ENCODE data around the gene PSORS1C1. TPM values are rescaled to one million over a fixed set of nuclear protein-coding genes. Genes with fewer than 3 reads are reported as not detected.

Gene PSORS1C1
- total RNA-seq, 3 donors from 2014 or later, result 2.4 to 11.1 (median 4.6) TPM

DNA sequence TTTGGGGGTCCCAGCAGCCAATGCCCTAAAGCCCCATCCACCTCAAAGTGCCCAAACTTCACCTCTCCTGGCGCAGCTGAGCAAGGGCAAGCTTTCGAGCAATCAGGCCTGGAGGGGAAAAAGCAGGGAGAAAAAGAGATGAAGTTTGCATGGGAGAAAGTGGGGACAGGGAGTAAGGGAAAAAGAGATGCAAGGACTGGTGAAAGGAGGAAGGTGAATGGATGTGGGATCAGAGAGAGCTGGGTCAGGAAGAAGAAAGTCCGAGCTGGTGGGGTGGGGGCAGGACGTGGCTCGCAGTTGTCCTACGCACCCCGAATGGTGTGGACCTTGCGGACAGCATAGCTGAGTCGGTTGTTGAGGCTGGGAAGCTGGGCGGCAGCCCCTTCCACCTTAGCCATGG lies 30.8 kb downstream of the PSORS1C1 start:
- intact Hi-C loops (cut with DNase I, micrococcal nuclease), result no loop called here
- Histone ChIP-seq H3K4me3 (no peak overlapping the region), H3K9me3 (no peaks in the 10 kb centered on the region), H3K36me3 (ENCODE audit: low read depth) (no peaks in the 10 kb centered on the region), H3K4me1 (ENCODE audit: low read depth) (peaks cover 23% of the 10 kb centered on the region)
- ATAC-seq, result no peak
- no peak for DNase-seq
- no peak for TF ChIP-seq CTCF (IDR thresholded peaks at IDR 0.05)

- Histone ChIP-seq H3K36me3 (ENCODE audit: low read depth) (no peaks in the 10 kb centered on the region), H3K4me3 (no peak overlapping the region), H3K9me3 (no peaks in the 10 kb centered on the region), H3K4me1 (ENCODE audit: low read depth) (peaks cover 7% of the 10 kb centered on the region)
- no peak for DNase-seq
- no peak for ATAC-seq
- intact Hi-C loops (cut with DNase I, micrococcal nuclease), result no loop called here
- TF ChIP-seq CTCF (IDR thresholded peaks at IDR 0.05), result no peak
These were observed 35.3 kb downstream of the PSORS1C1 start for GRCh38 chr6:31149827-31150447.

DNA sequence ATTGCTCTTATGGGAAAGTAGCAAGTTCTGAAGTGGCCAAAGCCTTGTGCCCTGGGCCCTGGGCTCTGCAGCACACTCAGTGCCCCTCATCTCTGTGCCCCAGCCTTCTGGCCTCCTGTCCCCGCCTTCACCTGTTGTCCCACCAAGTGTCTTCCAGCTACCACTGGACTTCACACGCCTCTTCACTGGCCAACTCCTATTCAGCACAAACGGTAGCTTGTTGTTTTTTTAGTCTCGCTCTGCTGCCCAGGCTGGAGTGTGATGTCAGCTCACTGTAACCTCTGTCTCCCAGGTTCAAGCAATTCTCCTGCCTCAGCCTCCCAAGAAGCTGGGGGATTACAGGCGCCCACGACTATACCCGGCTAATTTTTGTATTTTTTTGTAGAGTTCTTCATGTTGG lies 38.2 kb downstream of the PSORS1C1 start:
- no peak for TF ChIP-seq CTCF (IDR thresholded peaks at IDR 0.05)

GRCh38 chr6:31154436-31154835 lies 39.8 kb downstream of the PSORS1C1 start:
- intact Hi-C loops (cut with DNase I, micrococcal nuclease), result no loop called here
- DNase-seq, result no peak
- no peak for TF ChIP-seq CTCF (IDR thresholded peaks at IDR 0.05)
- no peak for ATAC-seq
- Histone ChIP-seq H3K36me3 (ENCODE audit: low read depth) (no peaks in the 10 kb centered on the region), H3K4me3 (no peak overlapping the region), H3K9me3 (no peaks in the 10 kb centered on the region), H3K4me1 (ENCODE audit: low read depth) (peaks cover 14% of the 10 kb centered on the region)

More for the DNA sequence above, 38.2 kb downstream of the PSORS1C1 start:
- H3K9me3 ChIP-seq, result no peaks in the 10 kb centered on the region
- no peak for DNase-seq
- H3K4me1 ChIP-seq (ENCODE audit: low read depth), result peaks cover 6% of the 10 kb centered on the region
- ATAC-seq, result no peak
- H3K36me3 ChIP-seq (ENCODE audit: low read depth), result no peaks in the 10 kb centered on the region
- H3K4me3 ChIP-seq, result no peak overlapping the region
- intact Hi-C loops (cut with DNase I, micrococcal nuclease), result no loop called here

GRCh38 chr6:31156641-31157040 lies 42.0 kb downstream of the PSORS1C1 start:
- H3K36me3 ChIP-seq (ENCODE audit: low read depth), result no peaks in the 10 kb centered on the region
- intact Hi-C loops (cut with DNase I, micrococcal nuclease), result no loop called here
- ATAC-seq (no peak), DNase-seq (no peak)
- H3K9me3 ChIP-seq, result no peaks in the 10 kb centered on the region
- H3K4me3 ChIP-seq, result no peak overlapping the region
- TF ChIP-seq CTCF (IDR thresholded peaks at IDR 0.05), result no peak
- peaks cover 17% of the 10 kb centered on the region for H3K4me1 ChIP-seq (ENCODE audit: low read depth)
